Measurements from ENCODE around the gene ATP6V0E1.

GRCh38 chr5:172994405-172994804 lies 10.8 kb downstream of the ATP6V0E1 start:
- TF ChIP-seq CTCF (IDR thresholded peaks at IDR 0.05; ENCODE audit: insufficient read depth, low read length) = no peak
- no peak for TF ChIP-seq GABPA (IDR thresholded peaks at IDR 0.05; ENCODE audit: low read depth)
- TF ChIP-seq POLR2AphosphoS5 (IDR thresholded peaks at IDR 0.05; ENCODE audit: low read depth) = no peak
- TF ChIP-seq, protein P1, sequence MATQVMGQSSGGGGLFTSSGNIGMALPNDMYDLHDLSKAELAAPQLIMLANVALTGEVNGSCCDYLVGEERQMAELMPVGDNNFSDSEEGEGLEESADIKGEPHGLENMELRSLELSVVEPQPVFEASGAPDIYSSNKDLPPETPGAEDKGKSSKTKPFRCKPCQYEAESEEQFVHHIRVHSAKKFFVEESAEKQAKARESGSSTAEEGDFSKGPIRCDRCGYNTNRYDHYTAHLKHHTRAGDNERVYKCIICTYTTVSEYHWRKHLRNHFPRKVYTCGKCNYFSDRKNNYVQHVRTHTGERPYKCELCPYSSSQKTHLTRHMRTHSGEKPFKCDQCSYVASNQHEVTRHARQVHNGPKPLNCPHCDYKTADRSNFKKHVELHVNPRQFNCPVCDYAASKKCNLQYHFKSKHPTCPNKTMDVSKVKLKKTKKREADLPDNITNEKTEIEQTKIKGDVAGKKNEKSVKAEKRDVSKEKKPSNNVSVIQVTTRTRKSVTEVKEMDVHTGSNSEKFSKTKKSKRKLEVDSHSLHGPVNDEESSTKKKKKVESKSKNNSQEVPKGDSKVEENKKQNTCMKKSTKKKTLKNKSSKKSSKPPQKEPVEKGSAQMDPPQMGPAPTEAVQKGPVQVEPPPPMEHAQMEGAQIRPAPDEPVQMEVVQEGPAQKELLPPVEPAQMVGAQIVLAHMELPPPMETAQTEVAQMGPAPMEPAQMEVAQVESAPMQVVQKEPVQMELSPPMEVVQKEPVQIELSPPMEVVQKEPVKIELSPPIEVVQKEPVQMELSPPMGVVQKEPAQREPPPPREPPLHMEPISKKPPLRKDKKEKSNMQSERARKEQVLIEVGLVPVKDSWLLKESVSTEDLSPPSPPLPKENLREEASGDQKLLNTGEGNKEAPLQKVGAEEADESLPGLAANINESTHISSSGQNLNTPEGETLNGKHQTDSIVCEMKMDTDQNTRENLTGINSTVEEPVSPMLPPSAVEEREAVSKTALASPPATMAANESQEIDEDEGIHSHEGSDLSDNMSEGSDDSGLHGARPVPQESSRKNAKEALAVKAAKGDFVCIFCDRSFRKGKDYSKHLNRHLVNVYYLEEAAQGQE (IDR thresholded peaks at IDR 0.05; ENCODE audit: insufficient replicate concordance, low read depth) = no peak
- no peak for TF ChIP-seq SPI1 (IDR thresholded peaks at IDR 0.05; ENCODE audit: borderline replicate concordance, low read depth)

Measured in HL-60 (cell line).